GM12878 (cell line): ENCODE data around the gene PPP2R2D. TPM values are rescaled to one million over a fixed set of nuclear protein-coding genes. Genes with fewer than 3 reads are reported as not detected.

ENCODE experiments used
- ATAC-seq: fragments of 200-7000 bp; cut with Tn5 transposase; 3 replicates; pipeline ENCODE4 v1.9.1; 2020; ENCODE audit warnings: mild to moderate bottlenecking, moderate library complexity
- BruUV-seq: library from RNA; stranded (reverse); fragments of 400-500 nt; replicated peaks from 2 replicates; lab custom pipeline; 2021; lab: Mats Ljungman, UMichigan
- CTCF ChIA-PET: fragments of 300-600 bp; sonication (Branson Sonifier 250); formaldehyde crosslinking; extraction: SDS; loops from one replicate; lab custom pipeline; 2021; ENCODE audit warnings: inconsistent platforms; lab: Yijun Ruan, JAX
- POLR2A ChIA-PET: fragments of 350-600 bp; formaldehyde crosslinking; extraction: SDS; loops from one replicate; lab custom pipeline; 2021; ENCODE audit warnings: inconsistent platforms; lab: Charles Lee
- RAD21 ChIA-PET: fragments of 300-600 bp; sonication (Branson Sonifier 250); formaldehyde crosslinking; loops from one replicate; lab custom pipeline; 2023; ENCODE audit warnings: antibody characterized with exemption; ENCODE audit not compliant: unreplicated experiment; lab: Charles Lee
- SMC1A ChIA-PET: fragments of 300-600 bp; sonication (Branson Sonifier 250); formaldehyde crosslinking; loops from one replicate; lab custom pipeline; 2023; ENCODE audit not compliant: unreplicated experiment, uncharacterized antibody; lab: Charles Lee
- DNase-seq: peaks from one replicate; pipeline ENCODE4 v3.0.0-alpha.2; 2011; ENCODE audit warnings: low read depth, low spot score
- FAIRE-seq: peaks from 3 replicates; lab custom pipeline; 2011; peaks lifted over from hg19 to GRCh38; lab: Jason Lieb, UNC
- H2AFZ ChIP-seq: 2 replicates; pipeline ENCODE4 v1.6.0; 2011; ENCODE audit warnings: low read depth, low read length, control low read depth; ENCODE audit not compliant: control insufficient read depth
- H3K27ac ChIP-seq: 2 replicates; pipeline ENCODE4 v1.5.1; 2011; ENCODE audit warnings: control low read depth; ENCODE audit not compliant: control insufficient read depth, insufficient read depth
- H3K27me3 ChIP-seq, 2 experiments: replicated peaks in 1 of 2; 2 replicates each; pipeline versions ENCODE4 v1.6.0 to v1.6.1; 2011; ENCODE audit warnings: low read length in 1 of 2; ENCODE audit not compliant: control insufficient read depth in 2 of 2, insufficient read depth in 2 of 2
- H3K36me3 ChIP-seq, 2 experiments: 2 replicates each; pipeline ENCODE4 v1.5.1; 2011; ENCODE audit warnings: low read length in 1 of 2; ENCODE audit not compliant: control insufficient read depth in 2 of 2, insufficient read depth in 2 of 2
- H3K4me1 ChIP-seq: 2 replicates; pipeline ENCODE4 v1.6.1; 2011; ENCODE audit warnings: mild to moderate bottlenecking, low read length, moderate library complexity, mixed read lengths; ENCODE audit not compliant: control insufficient read depth, insufficient read depth
- H3K4me2 ChIP-seq: 2 replicates; pipeline ENCODE4 v1.6.0; 2011; ENCODE audit warnings: control low read depth; ENCODE audit not compliant: control insufficient read depth, insufficient read depth
- H3K4me3 ChIP-seq: fragments of 200-600 bp; sonication (generic); 2 replicates; pipeline ENCODE4 v1.5.1; 2016
- H3K79me2 ChIP-seq: 2 replicates; pipeline ENCODE4 v1.6.0; 2011; ENCODE audit warnings: low read length; ENCODE audit not compliant: control insufficient read depth, insufficient read depth
- H3K9ac ChIP-seq: 2 replicates; pipeline ENCODE4 v1.8.0; 2011; ENCODE audit warnings: low read length, control low read depth, mixed read lengths; ENCODE audit not compliant: control insufficient read depth, insufficient read depth
- H3K9me3 ChIP-seq: replicated peaks from 3 replicates; pipeline ENCODE4 v1.5.1; 2011; ENCODE audit warnings: mild to moderate bottlenecking, low read length; ENCODE audit not compliant: control insufficient read depth, insufficient read depth
- H4K20me1 ChIP-seq: 2 replicates; pipeline ENCODE4 v1.6.0; 2011; ENCODE audit not compliant: control insufficient read depth, insufficient read depth
- ETV6 ChIP-seq, 2 experiments: fragments of 450-650 bp in 1 of 2; IDR thresholded peaks in 1 of 2; conservative IDR thresholded peaks in 1 of 2; 2 replicates each; pipeline ENCODE4 v1.6.1; 2014; ENCODE audit warnings: antibody characterized with exemption in 1 of 2, borderline replicate concordance in 1 of 2, low read depth in 1 of 2, mild to moderate bottlenecking in 1 of 2, moderate library complexity in 1 of 2
- GATAD2B ChIP-seq: fragments of 450-650 bp; conservative IDR thresholded peaks from 2 replicates; pipeline ENCODE4 v1.6.1; 2017; ENCODE audit warnings: low read depth, mild to moderate bottlenecking, moderate library complexity
- KLF5 ChIP-seq: fragments of 450-650 bp; IDR thresholded peaks from 2 replicates; pipeline ENCODE4 v1.6.1; 2014; ENCODE audit warnings: mild to moderate bottlenecking; ENCODE audit not compliant: partially characterized antibody
- MEF2B ChIP-seq: fragments of 450-650 bp; IDR thresholded peaks from 2 replicates; pipeline ENCODE4 v1.6.1; 2018; ENCODE audit warnings: mild to moderate bottlenecking, moderate library complexity; ENCODE audit not compliant: partially characterized antibody, poor library complexity, severe bottlenecking
- MTA3 ChIP-seq: IDR thresholded peaks from 2 replicates; pipeline ENCODE4 v1.6.1; 2012; ENCODE audit warnings: low read length, inconsistent platforms, borderline replicate concordance
- PAX5 ChIP-seq: IDR thresholded peaks from 2 replicates; pipeline ENCODE4 v1.6.1; 2011; ENCODE audit warnings: low read depth, low read length, borderline replicate concordance
- PBX3 ChIP-seq: IDR thresholded peaks from 2 replicates; pipeline ENCODE4 v1.6.1; 2011; ENCODE audit warnings: mild to moderate bottlenecking, low read depth, low read length, moderate library complexity; ENCODE audit not compliant: insufficient replicate concordance
- RAD21 ChIP-seq: IDR thresholded peaks from 2 replicates; pipeline ENCODE4 v1.6.1; 2011; ENCODE audit warnings: mild to moderate bottlenecking, low read depth, low read length, moderate library complexity; ENCODE audit not compliant: insufficient read depth
- SREBF2 ChIP-seq: IDR thresholded peaks from 2 replicates; pipeline ENCODE4 v1.6.1; 2012; ENCODE audit warnings: mild to moderate bottlenecking, low read length
- TBL1XR1 ChIP-seq: IDR thresholded peaks from 2 replicates; pipeline ENCODE4 v1.6.1; 2012; ENCODE audit warnings: low read depth, low read length, improper control_type of control experiment
- TCF7 ChIP-seq: IDR thresholded peaks from 2 replicates; pipeline ENCODE4 v1.6.1; 2014; ENCODE audit warnings: antibody characterized with exemption, borderline replicate concordance
- YBX1 ChIP-seq: fragments of 450-650 bp; IDR thresholded peaks from 2 replicates; pipeline ENCODE4 v1.6.1; 2016; ENCODE audit warnings: antibody characterized with exemption
- ZBED1 ChIP-seq: IDR thresholded peaks from 2 replicates; pipeline ENCODE4 v1.6.1; 2016; ENCODE audit warnings: borderline replicate concordance
- WGBS: methylation state at CpG from one replicate; pipeline ENCODE4 v1.1.6; 2016; ENCODE audit warnings: low lambda C conversion rate; ENCODE audit not compliant: insufficient replicate concordance, insufficient coverage; ENCODE audit errors: missing lambda C conversion rate; 5-methylcytosine and 5-hydroxymethylcytosine counted together
- in situ Hi-C: fragments of 300-500 bp; cut with MboI; formaldehyde crosslinking; loops from 9 replicates; pipeline ENCODE4 v1.14.3; 2018; ENCODE audit warnings: mixed read lengths
- intact Hi-C: fragments of 100-400 bp; cut with micrococcal nuclease; formaldehyde crosslinking; loops from one replicate; pipeline ENCODE4 v1.14.2; 2022; ENCODE audit not compliant: unreplicated experiment
- polyA plus RNA-seq, 11 experiments: library from polyadenylated mRNA; depleted of rRNA in 4 of 11; unstranded in 6 of 11; stranded (reverse) in 5 of 11; fragments of >200 nt; fragmentation: Nextera tagmentation in 4 of 11; fragmentation: Illumina TruSeq in 1 of 11; extraction: Ambion mirVana in 4 of 11; extraction: Trizol in 1 of 11; gene quantifications; 1 replicate in 1 of 11; 2 replicates in 10 of 11; pipeline versions ENCODE4 v1.2.1 to v1.2.3, GENCODE V29; 2011 to 2016; ENCODE audit warnings: inconsistent platforms in 2 of 11, missing spikeins in 2 of 11, low read depth in 1 of 11
- total RNA-seq, 4 experiments: library from RNA; depleted of rRNA in 3 of 4; stranded (reverse); fragments of >200 nt in 3 of 4; fragmentation: Illumina TruSeq in 1 of 4; extraction: Trizol in 1 of 4; gene quantifications; 2 replicates each; pipeline versions ENCODE4 v1.2.1 to v1.2.3, GENCODE V29; 2013 to 2021

PPP2R2D gene
- total and polyA plus RNA-seq, 10 of the 15 experiments (the other 5 are each of a cell fraction or from before 2014, with no cell fraction given), result 2.8 to 41.9 (median 21.8) TPM

- Histone ChIP-seq H3K9ac (no peak overlapping the region), H3K9me3 (no peaks in the 10 kb centered on the region), H3K4me1 (no peaks in the 10 kb centered on the region)
- intact Hi-C loops, result no loop called here
- no peak for ATAC-seq
- TF ChIP-seq PBX3 (no peak), YBX1 (no peak), RAD21 (no peak), TBL1XR1 (no peak), GATAD2B (no peak), MTA3 (no peak), SREBF2 (no peak), PAX5 (no peak), TCF7 (no peak), MEF2B (no peak), KLF5 (no peak), ZBED1 (no peak), ETV6 (conservative IDR thresholded peaks at IDR 0.05 in 1 of 2, IDR thresholded peaks at IDR 0.05 in 1 of 2; ENCODE audit: borderline replicate concordance in 1 of 2, low read depth in 1 of 2) (no peak)
- TF ChIP-seq, all 136 proteins: peak for 0
- in situ Hi-C loops, result no loop called here
- DNase-seq (no peak), FAIRE-seq (no peak)
- Histone ChIP-seq H3K36me3 (no peaks in the 10 kb centered on the region), H3K4me2 (no peak overlapping the region), H3K27me3 (no peaks in the 10 kb centered on the region), H2AFZ (no peak overlapping the region), H3K27ac (no peak overlapping the region), H3K4me3 (no peak overlapping the region), H3K79me2 (no peaks in the 10 kb centered on the region), H4K20me1 (no peaks in the 10 kb centered on the region)
- CTCF ChIA-PET, result no interaction called here
- POLR2A ChIA-PET, result no interaction called here
- RAD21 ChIA-PET, result interaction anchor here (0.7 kb wide), 1 partner anchor 417 kb away, joined by 3 read pairs; no protein-coding TSS in a partner anchor
- SMC1A ChIA-PET, result no interaction called here
- BruUV-seq, result no TSS peak
- WGBS, result 45% methylated on average over 15 of the region's 15 CpGs
Measured at GRCh38 chr10:131870831-131871672, 29.8 kb upstream of the PPP2R2D start.
